Thoracic aorta (tissue), 2 donors: Measurements from ENCODE around the gene MED16. TPM values are rescaled to one million over a fixed set of nuclear protein-coding genes. Genes with fewer than 3 reads are reported as not detected.

Source experiments
- ATAC-seq: fragments of 150-250 bp; one replicate; pipeline ENCODE4 v1.8.0; 2017; ENCODE audit warnings: low read depth; ENCODE audit not compliant: insufficient number of reproducible peaks, low FRiP score
- DNase-seq: peaks from one replicate; pipeline ENCODE4 v3.0.0-alpha.2; 2020; ENCODE audit warnings: low spot score
- H3K27ac ChIP-seq, 2 donors: fragments of 200-600 bp; sonication (generic); 1 replicate in 1 of 2; 2 replicates in 1 of 2; pipeline ENCODE4 v1.5.1; 2016; ENCODE audit warnings: mild to moderate bottlenecking in 2 of 2, moderate library complexity in 2 of 2
- H3K27me3 ChIP-seq: fragments of 200-600 bp; sonication (generic); replicated peaks from 2 replicates; pipeline ENCODE4 v1.6.0; 2016; ENCODE audit warnings: mild to moderate bottlenecking; ENCODE audit not compliant: insufficient read depth
- H3K36me3 ChIP-seq: fragments of 200-600 bp; sonication (generic); one replicate; pipeline ENCODE4 v1.5.1; 2016
- H3K4me1 ChIP-seq, 2 donors: fragments of 200-600 bp; sonication (generic); 1 replicate in 1 of 2; 2 replicates in 1 of 2; pipeline versions ENCODE4 v1.5.1 to v1.6.0; 2016; ENCODE audit warnings: low read depth in 2 of 2, mild to moderate bottlenecking in 1 of 2; ENCODE audit not compliant: control insufficient read depth in 1 of 2
- H3K4me3 ChIP-seq: fragments of 200-600 bp; sonication (generic); 2 replicates; pipeline ENCODE4 v1.5.1; 2016; ENCODE audit warnings: mild to moderate bottlenecking
- H3K9me3 ChIP-seq: fragments of 200-600 bp; sonication (generic); 2 replicates; pipeline ENCODE4 v1.5.1; 2016
- total RNA-seq, 2 donors: library from RNA; depleted of rRNA; stranded (reverse); fragments of >200 nt; gene quantifications; one replicate each; pipeline versions ENCODE4 v1.1.0 to v1.2.3, GENCODE V29; 2016
- TF ChIP-seq, protein P1 (sequence below): fragments of 200-600 bp; sonication (generic); IDR thresholded peaks from one replicate; pipeline ENCODE4 v1.5.1; 2019; ENCODE audit warnings: antibody characterized with exemption

The MED16 gene
- total RNA-seq, 2 donors from 2014 or later, result 29.1 to 38.0 TPM

DNA sequence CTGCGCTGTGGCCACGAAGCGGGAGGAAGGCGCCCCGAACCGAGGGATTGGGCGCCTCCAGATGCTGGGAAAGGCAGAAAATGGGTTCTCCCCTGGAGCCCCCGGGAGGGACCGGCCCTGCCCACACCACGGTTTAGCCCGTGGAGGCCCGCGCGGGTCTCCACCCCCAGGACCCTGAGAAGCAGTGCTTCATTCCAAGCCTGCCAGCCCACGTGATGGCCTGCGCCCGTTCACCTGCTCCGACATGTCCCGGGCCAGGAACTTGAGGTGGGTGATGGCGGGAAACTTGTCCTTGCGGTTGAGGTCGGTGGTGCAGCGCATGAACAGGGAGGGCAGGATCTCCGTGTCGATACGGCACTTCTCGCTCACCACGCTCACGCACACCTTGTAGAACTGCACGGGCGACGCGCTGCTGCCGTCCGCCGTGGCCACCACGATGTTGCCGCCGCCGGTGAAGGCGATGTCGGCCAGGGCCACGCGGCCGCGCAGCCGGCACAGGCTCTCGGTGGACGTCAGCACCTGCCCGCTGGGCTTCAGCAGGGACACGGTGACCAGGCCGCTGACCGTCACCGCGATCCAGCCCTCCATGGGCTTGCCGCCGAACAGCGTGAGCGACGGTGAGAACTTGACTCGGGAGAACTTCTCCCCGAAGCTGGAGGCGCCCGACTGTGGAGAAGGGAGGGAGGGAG is 7.3 kb downstream of the MED16 start:
- ATAC-seq (no peak), DNase-seq (no peak)
- no peaks in the 10 kb centered on the region for H3K27me3 ChIP-seq
- no peak overlapping the region for H3K27ac ChIP-seq
- no peak overlapping the region for H3K4me3 ChIP-seq
- TF ChIP-seq, protein P1, sequence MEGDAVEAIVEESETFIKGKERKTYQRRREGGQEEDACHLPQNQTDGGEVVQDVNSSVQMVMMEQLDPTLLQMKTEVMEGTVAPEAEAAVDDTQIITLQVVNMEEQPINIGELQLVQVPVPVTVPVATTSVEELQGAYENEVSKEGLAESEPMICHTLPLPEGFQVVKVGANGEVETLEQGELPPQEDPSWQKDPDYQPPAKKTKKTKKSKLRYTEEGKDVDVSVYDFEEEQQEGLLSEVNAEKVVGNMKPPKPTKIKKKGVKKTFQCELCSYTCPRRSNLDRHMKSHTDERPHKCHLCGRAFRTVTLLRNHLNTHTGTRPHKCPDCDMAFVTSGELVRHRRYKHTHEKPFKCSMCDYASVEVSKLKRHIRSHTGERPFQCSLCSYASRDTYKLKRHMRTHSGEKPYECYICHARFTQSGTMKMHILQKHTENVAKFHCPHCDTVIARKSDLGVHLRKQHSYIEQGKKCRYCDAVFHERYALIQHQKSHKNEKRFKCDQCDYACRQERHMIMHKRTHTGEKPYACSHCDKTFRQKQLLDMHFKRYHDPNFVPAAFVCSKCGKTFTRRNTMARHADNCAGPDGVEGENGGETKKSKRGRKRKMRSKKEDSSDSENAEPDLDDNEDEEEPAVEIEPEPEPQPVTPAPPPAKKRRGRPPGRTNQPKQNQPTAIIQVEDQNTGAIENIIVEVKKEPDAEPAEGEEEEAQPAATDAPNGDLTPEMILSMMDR, result no peak
- no peaks in the 10 kb centered on the region for H3K9me3 ChIP-seq
- no peaks in the 10 kb centered on the region for H3K4me1 ChIP-seq
- H3K36me3 ChIP-seq, result peaks cover 67% of the 10 kb centered on the region

DNA sequence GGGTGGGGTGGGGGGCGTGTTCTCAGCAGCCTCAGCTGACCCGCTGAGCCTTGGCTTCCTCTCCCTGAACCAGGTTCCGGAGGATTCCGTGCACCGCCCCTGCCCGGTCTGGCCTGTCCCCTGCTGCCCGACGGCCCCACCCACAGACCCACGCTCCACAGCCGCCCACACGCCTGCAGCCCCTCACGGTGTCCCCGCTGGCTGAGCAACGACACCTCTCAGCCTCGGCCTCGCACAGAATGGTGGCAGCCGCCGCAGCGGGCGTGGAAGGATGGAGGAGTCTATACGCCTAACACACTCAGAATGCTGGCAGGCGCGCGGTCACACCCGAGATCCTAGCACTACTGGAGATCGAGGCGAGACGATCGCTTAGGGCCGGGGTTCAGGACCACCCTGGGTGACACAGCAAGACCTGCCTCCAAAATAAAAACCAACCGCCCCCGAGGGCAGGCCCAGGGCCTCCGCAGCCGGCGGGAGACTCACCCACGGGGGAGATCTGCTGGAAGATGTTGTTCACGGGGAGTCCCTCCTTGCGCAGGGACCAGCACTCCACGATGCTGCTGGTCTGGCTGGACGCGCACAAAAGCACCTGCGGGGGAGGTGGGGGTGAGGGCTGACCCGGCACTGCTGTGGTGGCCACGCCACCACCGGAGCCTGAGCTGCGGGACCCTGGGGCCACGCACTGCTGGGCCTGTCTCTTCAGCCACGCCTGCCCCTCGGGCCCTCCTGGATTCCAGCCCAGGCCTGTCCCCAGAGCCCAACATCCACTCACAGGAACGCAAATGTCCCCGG is 8.4 kb downstream of the MED16 start:
- no peak for ATAC-seq
- H3K36me3 ChIP-seq, result peaks cover 69% of the 10 kb centered on the region
- H3K4me1 ChIP-seq, result no peaks in the 10 kb centered on the region
- H3K27ac ChIP-seq, result no peak overlapping the region
- H3K27me3 ChIP-seq, result no peaks in the 10 kb centered on the region
- no peaks in the 10 kb centered on the region for H3K9me3 ChIP-seq
- no peak overlapping the region for H3K4me3 ChIP-seq
- TF ChIP-seq, protein P1, result no peak
- DNase-seq, result no peak

DNA sequence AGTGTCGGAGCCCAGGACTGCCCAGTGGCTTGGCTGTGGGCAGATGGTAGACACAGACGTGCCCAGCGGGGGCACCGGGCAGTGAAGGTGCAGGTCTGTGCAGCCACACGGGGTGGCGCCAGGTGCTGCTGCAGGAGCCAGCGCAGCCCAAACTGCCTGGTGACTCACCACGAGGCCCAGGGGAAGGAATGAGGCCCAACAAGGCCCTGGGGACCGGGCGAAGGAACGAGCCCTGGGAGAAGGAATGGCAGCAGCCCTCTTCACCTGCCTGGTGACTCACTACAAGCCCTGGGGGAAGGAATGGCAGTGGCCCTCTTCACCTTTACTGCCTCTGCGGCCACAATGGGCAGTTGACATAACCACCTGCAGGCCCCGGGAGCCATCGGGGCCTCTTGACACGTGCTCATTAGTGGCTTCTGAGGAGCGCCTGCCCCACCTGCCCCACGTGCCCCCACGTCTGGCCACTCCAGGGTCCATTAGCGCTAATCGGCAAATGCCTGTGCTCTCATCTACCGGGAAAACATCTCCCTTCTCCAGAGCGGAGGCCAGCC is 9.3 kb downstream of the MED16 start:
- ATAC-seq, result peak; percentile 19
- H3K27me3 ChIP-seq, result no peaks in the 10 kb centered on the region
- H3K36me3 ChIP-seq, result peaks cover 66% of the 10 kb centered on the region
- DNase-seq, result no peak
- no peaks in the 10 kb centered on the region for H3K9me3 ChIP-seq
- no peak overlapping the region for H3K27ac ChIP-seq
- TF ChIP-seq, protein P1, result no peak
- H3K4me1 ChIP-seq, result no peaks in the 10 kb centered on the region
- no peak overlapping the region for H3K4me3 ChIP-seq

DNA sequence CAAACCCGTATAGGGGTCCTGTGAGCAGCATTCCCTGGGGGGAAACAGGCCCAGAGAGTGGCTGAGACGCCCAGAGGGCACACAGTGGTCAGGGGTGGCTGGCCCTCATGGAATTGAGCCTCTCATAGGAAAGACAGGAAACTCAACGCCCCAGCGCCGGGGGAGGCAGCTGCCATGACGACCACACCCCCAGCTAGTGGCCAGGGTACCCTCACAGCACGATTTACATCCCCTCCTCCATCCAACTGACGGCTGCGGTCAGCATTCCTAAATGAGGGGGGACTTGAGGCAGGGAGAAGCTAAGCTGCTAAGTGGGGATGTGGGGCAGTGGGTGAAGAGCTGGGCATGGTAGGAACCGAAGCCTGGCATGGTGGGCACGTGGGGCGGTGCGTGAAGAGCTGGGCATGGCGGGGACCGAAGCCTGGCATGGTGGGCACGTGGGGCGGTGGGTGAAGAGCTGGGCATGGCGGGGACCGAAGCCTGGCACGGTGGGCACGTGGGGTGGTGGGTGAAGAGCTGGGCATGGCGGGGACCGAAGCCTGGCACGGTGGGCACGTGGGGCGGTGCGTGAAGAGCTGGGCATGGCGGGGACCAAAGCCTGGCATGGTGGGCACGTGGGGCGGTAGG is 10.0 kb downstream of the MED16 start:
- ATAC-seq (no peak), DNase-seq (no peak)
- H3K4me3 ChIP-seq, result no peak overlapping the region
- H3K27me3 ChIP-seq, result no peaks in the 10 kb centered on the region
- peaks cover 66% of the 10 kb centered on the region for H3K36me3 ChIP-seq
- H3K27ac ChIP-seq, result no peak overlapping the region
- TF ChIP-seq, protein P1, result no peak
- H3K4me1 ChIP-seq, result no peaks in the 10 kb centered on the region
- no peaks in the 10 kb centered on the region for H3K9me3 ChIP-seq
